HepG2 (cell line): ENCODE data around the gene CLDN16. TPM values are rescaled to one million over a fixed set of nuclear protein-coding genes. Genes with fewer than 3 reads are reported as not detected.

Experiments
- ATAC-seq: fragments of 200-7000 bp; cut with Tn5 transposase; 3 replicates; pipeline ENCODE4 v1.9.1; 2020; ENCODE audit warnings: mild to moderate bottlenecking, moderate library complexity
- BruUV-seq: library from RNA; stranded (reverse); fragments of 400-500 nt; replicated peaks from 2 replicates; lab custom pipeline; 2021; lab: Mats Ljungman, UMichigan
- CTCF ChIA-PET: fragments of 300-600 bp; formaldehyde crosslinking; extraction: SDS; loops from one replicate; lab custom pipeline; 2021; ENCODE audit warnings: low total read pairs, inconsistent platforms, low intra/inter-chr PET ratio; lab: Yijun Ruan, JAX
- POLR2A ChIA-PET: fragments of 350-600 bp; sonication (Branson Sonifier 250); formaldehyde crosslinking; loops from one replicate; lab custom pipeline; 2020; ENCODE audit warnings: antibody characterized with exemption, inconsistent platforms; lab: Yijun Ruan, JAX
- DNase-seq: peaks from one replicate; pipeline ENCODE4 v3.0.0-alpha.2; 2015; ENCODE audit warnings: low spot score
- FAIRE-seq: peaks from 3 replicates; lab custom pipeline; 2011; peaks lifted over from hg19 to GRCh38; lab: Jason Lieb, UNC
- H2AFZ ChIP-seq: one replicate; pipeline ENCODE4 v1.6.1; 2011; ENCODE audit warnings: low read length, inconsistent platforms
- H3K27ac ChIP-seq: fragments of 300-600 bp; 3 replicates; pipeline ENCODE4 v1.8.0; 2011; ENCODE audit warnings: mixed run types, mild to moderate bottlenecking, mixed read lengths, low read length, inconsistent platforms; ENCODE audit not compliant: insufficient read depth; ENCODE audit errors: extremely low read length
- H3K27me3 ChIP-seq, 2 experiments: fragments of 200-600 bp in 1 of 2; 2 replicates in 1 of 2; 3 replicates in 1 of 2; pipeline versions ENCODE4 v1.6.0 to v1.8.0; 2011; ENCODE audit warnings: low read length in 2 of 2, mild to moderate bottlenecking in 2 of 2, moderate library complexity in 2 of 2, inconsistent platforms in 1 of 2; ENCODE audit not compliant: insufficient read depth in 2 of 2, control insufficient read depth in 1 of 2
- H3K36me3 ChIP-seq, 2 experiments: fragments of 200-600 bp in 1 of 2; replicated peaks in 1 of 2; 2 replicates in 1 of 2; 3 replicates in 1 of 2; pipeline versions ENCODE4 v1.5.1 to v1.8.0; 2011; ENCODE audit warnings: low read length in 2 of 2, inconsistent platforms in 1 of 2; ENCODE audit not compliant: insufficient read depth in 2 of 2, control insufficient read depth in 1 of 2
- H3K4me1 ChIP-seq: 2 replicates; pipeline ENCODE4 v1.5.1; 2012; ENCODE audit warnings: low read length, inconsistent platforms; ENCODE audit not compliant: insufficient read depth
- H3K4me2 ChIP-seq: 2 replicates; pipeline ENCODE4 v1.6.0; 2011; ENCODE audit warnings: low read depth, low read length, inconsistent platforms
- H3K4me3 ChIP-seq, 3 experiments: fragments of 200-600 bp in 1 of 3; sonication (generic), shearing (Covaris generic) in 1 of 3; replicated peaks in 1 of 3; 2 replicates each; pipeline ENCODE4 v1.5.1; 2011 to 2016; ENCODE audit warnings: low read length in 3 of 3, inconsistent platforms in 2 of 3, low read depth in 2 of 3, mild to moderate bottlenecking in 2 of 3, control low read depth in 1 of 3, mixed read lengths in 1 of 3; ENCODE audit not compliant: insufficient read depth in 1 of 3
- H3K79me2 ChIP-seq: one replicate; pipeline ENCODE4 v1.6.1; 2011; ENCODE audit warnings: low read length, inconsistent platforms; ENCODE audit not compliant: insufficient read depth
- H3K9ac ChIP-seq: 2 replicates; pipeline ENCODE4 v1.6.0; 2011; ENCODE audit warnings: mild to moderate bottlenecking, low read depth, low read length, inconsistent platforms; ENCODE audit not compliant: insufficient read depth
- H3K9me3 ChIP-seq: 2 replicates; pipeline ENCODE4 v1.5.1; 2012; ENCODE audit warnings: mild to moderate bottlenecking, low read length
- H4K20me1 ChIP-seq: 2 replicates; pipeline ENCODE4 v1.6.0; 2011; ENCODE audit warnings: inconsistent platforms, mild to moderate bottlenecking, low read length, moderate library complexity; ENCODE audit not compliant: insufficient read depth
- ARID5B ChIP-seq: IDR thresholded peaks from 2 replicates; pipeline ENCODE4 v1.4.0; 2020; ENCODE audit warnings: mild to moderate bottlenecking, missing genetic modification reagents
- FOXO4 ChIP-seq: sonication (generic); formaldehyde crosslinking; conservative IDR thresholded peaks from 2 replicates; pipeline ENCODE4 v1.8.1; 2023; ENCODE audit warnings: missing genetic modification reagents
- GLI4 ChIP-seq: sonication (generic); formaldehyde crosslinking; IDR thresholded peaks from 2 replicates; pipeline ENCODE4 v1.5.1; 2020; ENCODE audit warnings: missing genetic modification reagents, mild to moderate bottlenecking, moderate library complexity, borderline replicate concordance
- IRF9 ChIP-seq: sonication (generic); formaldehyde crosslinking; IDR thresholded peaks from 2 replicates; pipeline ENCODE4 v1.8.0; 2022; ENCODE audit warnings: missing genetic modification reagents, mild to moderate bottlenecking, borderline replicate concordance
- KDM3A ChIP-seq: IDR thresholded peaks from 2 replicates; pipeline ENCODE4 v1.6.1; 2018; ENCODE audit warnings: low read depth, missing compliant biosample characterization
- KLF12 ChIP-seq: sonication (generic); formaldehyde crosslinking; IDR thresholded peaks from 2 replicates; pipeline ENCODE4 v1.4.0; 2020; ENCODE audit warnings: missing genetic modification reagents, borderline replicate concordance
- MBD4 ChIP-seq: IDR thresholded peaks from 2 replicates; pipeline ENCODE4 v1.6.1; 2012; ENCODE audit warnings: low read length, inconsistent platforms, borderline replicate concordance
- MTF1 ChIP-seq: sonication (generic); formaldehyde crosslinking; IDR thresholded peaks from 2 replicates; pipeline ENCODE4 v1.5.0; 2020; ENCODE audit warnings: missing genetic modification reagents
- REL ChIP-seq: sonication (generic); formaldehyde crosslinking; conservative IDR thresholded peaks from 2 replicates; pipeline ENCODE4 v1.8.0; 2022; ENCODE audit warnings: mild to moderate bottlenecking, missing genetic modification reagents, moderate library complexity
- SALL2 ChIP-seq: sonication (generic); formaldehyde crosslinking; IDR thresholded peaks from 2 replicates; pipeline ENCODE4 v1.8.1; 2023; ENCODE audit warnings: mild to moderate bottlenecking, missing genetic modification reagents, inconsistent platforms
- SRY ChIP-seq: sonication (generic); formaldehyde crosslinking; IDR thresholded peaks from 2 replicates; pipeline ENCODE4 v1.8.0; 2022; ENCODE audit warnings: mild to moderate bottlenecking, missing genetic modification reagents
- TFE3 ChIP-seq: IDR thresholded peaks from 2 replicates; pipeline ENCODE4 v1.6.1; 2016
- ZNF253 ChIP-seq: sonication (generic); formaldehyde crosslinking; IDR thresholded peaks from 2 replicates; pipeline ENCODE4 v1.8.0; 2022; ENCODE audit warnings: mild to moderate bottlenecking, missing genetic modification reagents, borderline replicate concordance
- ZNF446 ChIP-seq: sonication (generic); formaldehyde crosslinking; IDR thresholded peaks from 2 replicates; pipeline ENCODE4 v1.5.0; 2020; ENCODE audit warnings: mild to moderate bottlenecking, missing genetic modification reagents
- ZNF772 ChIP-seq: sonication (generic); formaldehyde crosslinking; IDR thresholded peaks from 2 replicates; pipeline ENCODE4 v1.5.0; 2020; ENCODE audit warnings: mild to moderate bottlenecking, missing genetic modification reagents
- WGBS: methylation state at CpG from one replicate; pipeline ENCODE4 v1.1.6; 2017; ENCODE audit warnings: low lambda C conversion rate; 5-methylcytosine and 5-hydroxymethylcytosine counted together
- in situ Hi-C: cut with HindIII; loops from 2 replicates; pipeline ENCODE4 v1.10.0; 2017; ENCODE audit warnings: low pct_unique_long_range_greater_than_20kb; ENCODE audit not compliant: extremely low pct_ligation_motif_present
- intact Hi-C: fragments of 100-400 bp; cut with micrococcal nuclease; formaldehyde crosslinking; loops from one replicate; pipeline ENCODE4 v1.10.0; 2022; ENCODE audit not compliant: unreplicated experiment
- polyA plus RNA-seq, 8 experiments: library from polyadenylated mRNA; depleted of rRNA in 3 of 8; stranded (reverse) in 7 of 8; unstranded in 1 of 8; fragments of >200 nt; fragmentation: Illumina TruSeq in 4 of 8; extraction: Trizol in 4 of 8; gene quantifications; 2 replicates each; pipeline versions ENCODE4 v1.2.1 to v1.2.3, GENCODE V29; 2011 to 2016; ENCODE audit warnings: low read depth in 4 of 8, missing spikeins in 1 of 8, mixed read lengths in 1 of 8; ENCODE audit not compliant: insufficient read depth in 1 of 8
- total RNA-seq, 5 experiments: library from RNA; depleted of rRNA; stranded (reverse); fragments of >200 nt; fragmentation: Illumina TruSeq; extraction: Trizol; gene quantifications; 2 replicates each; pipeline ENCODE4 v1.2.3, GENCODE V29; 2016; ENCODE audit warnings: low read depth in 1 of 5
- TF ChIP-seq, protein P1 (sequence below): sonication (generic); formaldehyde crosslinking; IDR thresholded peaks from 2 replicates; pipeline ENCODE4 v1.5.0; 2020; ENCODE audit warnings: missing genetic modification reagents, mild to moderate bottlenecking, borderline replicate concordance

The CLDN16 gene
- total and polyA plus RNA-seq, 2 of the 13 experiments (the other 11 are each of a cell fraction or from before 2014, with no cell fraction given) = 0.13 to 0.24 TPM

DNA sequence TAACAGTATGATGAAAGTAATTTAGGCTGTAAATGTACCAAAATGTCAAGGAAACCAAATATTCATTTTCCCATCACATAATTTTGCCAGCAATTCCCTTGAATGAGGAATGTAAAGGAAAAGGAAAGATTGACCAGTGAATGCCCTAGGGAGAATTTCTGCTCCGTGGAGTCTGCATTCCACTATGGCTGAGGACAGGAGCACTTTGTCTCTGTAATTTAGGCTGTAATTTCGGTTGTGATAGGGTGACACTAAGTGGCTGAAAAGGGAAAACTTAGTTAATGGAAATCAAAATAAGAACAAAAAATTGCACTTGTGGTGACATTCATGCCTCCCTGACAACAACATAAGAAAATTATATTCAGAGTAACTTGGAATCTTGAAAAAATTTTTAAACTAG is 70.1 kb downstream of the CLDN16 start:
- ChIA-PET CTCF (no interaction called here), POLR2A (no interaction called here)
- Histone ChIP-seq H3K4me2 (no peak overlapping the region), H3K36me3 (no peaks in the 10 kb centered on the region), H3K9me3 (no peaks in the 10 kb centered on the region), H3K4me3 (no peak overlapping the region), H3K9ac (no peak overlapping the region), H3K79me2 (no peaks in the 10 kb centered on the region), H3K27ac (no peak overlapping the region), H4K20me1 (no peaks in the 10 kb centered on the region), H2AFZ (no peak overlapping the region), H3K4me1 (no peaks in the 10 kb centered on the region), H3K27me3 (no peaks in the 10 kb centered on the region)
- intact Hi-C loops = no loop called here
- FAIRE-seq = no peak
- in situ Hi-C loops = no loop called here
- ATAC-seq = no peak
- no peak for DNase-seq
- 2% methylated on average over 2 of the region's 2 CpGs for WGBS
- BruUV-seq = no TSS peak
- TF ChIP-seq KLF12 (CRISPR knock-in tag) (no peak), ZNF446 (no peak), SRY (CRISPR knock-in tag) (no peak), GLI4 (no peak), TFE3 (CRISPR knock-in tag) (no peak), MBD4 (no peak), ZNF253 (CRISPR knock-in tag) (no peak), KDM3A (no peak), MTF1 (CRISPR knock-in tag) (no peak), SALL2 (CRISPR knock-in tag) (no peak), FOXO4 (no peak), IRF9 (CRISPR knock-in tag) (no peak), ZNF772 (CRISPR knock-in tag) (no peak), ARID5B (no peak), REL (CRISPR knock-in tag) (no peak)
- TF ChIP-seq, protein P1, sequence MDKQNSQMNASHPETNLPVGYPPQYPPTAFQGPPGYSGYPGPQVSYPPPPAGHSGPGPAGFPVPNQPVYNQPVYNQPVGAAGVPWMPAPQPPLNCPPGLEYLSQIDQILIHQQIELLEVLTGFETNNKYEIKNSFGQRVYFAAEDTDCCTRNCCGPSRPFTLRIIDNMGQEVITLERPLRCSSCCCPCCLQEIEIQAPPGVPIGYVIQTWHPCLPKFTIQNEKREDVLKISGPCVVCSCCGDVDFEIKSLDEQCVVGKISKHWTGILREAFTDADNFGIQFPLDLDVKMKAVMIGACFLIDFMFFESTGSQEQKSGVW = no peak
